Ishikawa (cell line): ENCODE data around the gene C22orf23.

Experiments used
- CEBPB ChIP-seq: IDR thresholded peaks from 2 replicates; pipeline ENCODE4 v1.6.1; 2012
- CREB1 ChIP-seq: IDR thresholded peaks from 2 replicates; pipeline ENCODE4 v1.6.1; 2012; ENCODE audit warnings: low read depth
- EGR1 ChIP-seq: IDR thresholded peaks from 2 replicates; pipeline ENCODE4 v1.6.1; 2012
- EP300 ChIP-seq: IDR thresholded peaks from 2 replicates; pipeline ENCODE4 v1.6.1; 2012; ENCODE audit warnings: borderline replicate concordance
- FOXM1 ChIP-seq: IDR thresholded peaks from 2 replicates; pipeline ENCODE4 v1.6.1; 2012; ENCODE audit warnings: low read depth, borderline replicate concordance
- NFIC ChIP-seq: IDR thresholded peaks from 2 replicates; pipeline ENCODE4 v1.6.1; 2012
- RAD21 ChIP-seq: IDR thresholded peaks from 2 replicates; pipeline ENCODE4 v1.6.1; 2012; ENCODE audit warnings: low read depth
- REST ChIP-seq: IDR thresholded peaks from 2 replicates; pipeline ENCODE4 v1.6.1; 2012; ENCODE audit warnings: low read depth, mild to moderate bottlenecking
- TAF1 ChIP-seq: IDR thresholded peaks from 2 replicates; pipeline ENCODE4 v1.6.1; 2012; ENCODE audit warnings: low read depth, mild to moderate bottlenecking
- TCF12 ChIP-seq: IDR thresholded peaks from 2 replicates; pipeline ENCODE4 v1.6.1; 2012; ENCODE audit warnings: low read depth
- TEAD4 ChIP-seq: IDR thresholded peaks from 2 replicates; pipeline ENCODE4 v1.6.1; 2012
- USF1 ChIP-seq: IDR thresholded peaks from 2 replicates; pipeline ENCODE4 v1.6.1; 2012
- YY1 ChIP-seq: IDR thresholded peaks from 2 replicates; pipeline ENCODE4 v1.6.1; 2012; ENCODE audit warnings: low read depth
- ZBTB7A ChIP-seq: IDR thresholded peaks from 2 replicates; pipeline ENCODE4 v1.6.1; 2012; ENCODE audit warnings: low read depth
- TF ChIP-seq, protein P1 (sequence below): IDR thresholded peaks from 2 replicates; pipeline ENCODE4 v1.6.1; 2012

C22orf23 gene

GRCh38 chr22:37954686-37955085 lies 1.3 kb upstream of the C22orf23 start:
- TF ChIP-seq TAF1 (no peak), NFIC (no peak), YY1 (no peak), FOXM1 (no peak), REST (no peak), EP300 (no peak), TEAD4 (no peak), USF1 (no peak), CEBPB (no peak)
- TF ChIP-seq, protein P1, sequence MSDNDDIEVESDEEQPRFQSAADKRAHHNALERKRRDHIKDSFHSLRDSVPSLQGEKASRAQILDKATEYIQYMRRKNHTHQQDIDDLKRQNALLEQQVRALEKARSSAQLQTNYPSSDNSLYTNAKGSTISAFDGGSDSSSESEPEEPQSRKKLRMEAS, result no peak

GRCh38 chr22:37953062-37953436 lies 352 bp downstream of the C22orf23 start:
- TF ChIP-seq RAD21 (no peak), CREB1 (no peak), USF1 (no peak), ZBTB7A (no peak), TEAD4 (no peak), EGR1 (no peak), FOXM1 (no peak), CEBPB (no peak), EP300 (no peak), TCF12 (no peak), YY1 (no peak), REST (no peak)
- TF ChIP-seq, protein P1, result no peak

DNA sequence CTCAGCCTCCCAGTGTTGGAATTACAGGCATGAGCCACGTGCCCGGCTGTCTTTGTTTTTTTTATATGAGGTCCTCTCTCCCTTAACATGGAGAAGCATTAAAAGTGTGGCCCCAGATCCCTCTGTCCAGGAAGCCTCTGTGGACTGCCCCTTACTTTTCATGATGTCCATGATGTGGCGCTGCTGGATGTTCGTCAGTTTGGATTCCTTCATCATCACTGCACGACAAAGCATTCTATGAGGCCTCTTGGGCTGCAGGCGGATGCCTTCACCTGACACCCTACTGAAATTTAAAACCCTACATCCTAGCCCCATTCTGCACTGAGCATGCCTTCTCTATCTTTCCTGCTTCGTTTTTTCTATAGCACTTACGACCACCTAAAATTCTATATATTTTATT lies 2.1 kb downstream of the C22orf23 start:
- TF ChIP-seq FOXM1 (no peak), USF1 (no peak), TAF1 (no peak), YY1 (no peak), NFIC (no peak), TCF12 (no peak), REST (no peak), TEAD4 (no peak), EGR1 (no peak), ZBTB7A (no peak), RAD21 (no peak), CREB1 (no peak), EP300 (no peak), CEBPB (no peak)
- TF ChIP-seq, protein P1, result no peak

DNA sequence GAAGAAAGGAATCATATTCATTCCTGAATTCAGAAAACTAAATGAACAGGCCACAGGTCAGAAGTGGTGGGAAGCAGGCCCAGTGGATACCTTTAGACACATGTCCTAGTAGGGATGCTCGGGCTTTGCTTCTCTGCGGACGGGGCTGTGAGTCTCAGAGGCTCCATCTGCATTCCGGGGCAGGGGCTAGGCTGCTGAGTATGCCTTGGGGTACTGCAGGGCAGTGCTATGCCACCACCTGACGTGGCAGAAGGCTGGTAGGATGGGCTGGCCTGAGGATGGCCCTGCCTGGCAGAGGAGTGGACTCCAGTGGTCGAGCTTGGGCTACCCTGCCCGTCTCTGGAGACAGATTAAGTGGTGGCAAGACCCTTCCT lies 9.6 kb downstream of the C22orf23 start:
- TF ChIP-seq CEBPB (no peak), ZBTB7A (no peak), CREB1 (no peak), REST (no peak)
- TF ChIP-seq, protein P1, result no peak
